GM19438 (cell line): ENCODE results near the gene AMACR.

ENCODE experiments used
- ATAC-seq: cut with Tn5 transposase; IDR thresholded peaks from one replicate; pipeline ENCODE4 v1.9.1; 2021; ENCODE audit warnings: low read depth; ENCODE audit not compliant: unreplicated experiment

AMACR gene

DNA sequence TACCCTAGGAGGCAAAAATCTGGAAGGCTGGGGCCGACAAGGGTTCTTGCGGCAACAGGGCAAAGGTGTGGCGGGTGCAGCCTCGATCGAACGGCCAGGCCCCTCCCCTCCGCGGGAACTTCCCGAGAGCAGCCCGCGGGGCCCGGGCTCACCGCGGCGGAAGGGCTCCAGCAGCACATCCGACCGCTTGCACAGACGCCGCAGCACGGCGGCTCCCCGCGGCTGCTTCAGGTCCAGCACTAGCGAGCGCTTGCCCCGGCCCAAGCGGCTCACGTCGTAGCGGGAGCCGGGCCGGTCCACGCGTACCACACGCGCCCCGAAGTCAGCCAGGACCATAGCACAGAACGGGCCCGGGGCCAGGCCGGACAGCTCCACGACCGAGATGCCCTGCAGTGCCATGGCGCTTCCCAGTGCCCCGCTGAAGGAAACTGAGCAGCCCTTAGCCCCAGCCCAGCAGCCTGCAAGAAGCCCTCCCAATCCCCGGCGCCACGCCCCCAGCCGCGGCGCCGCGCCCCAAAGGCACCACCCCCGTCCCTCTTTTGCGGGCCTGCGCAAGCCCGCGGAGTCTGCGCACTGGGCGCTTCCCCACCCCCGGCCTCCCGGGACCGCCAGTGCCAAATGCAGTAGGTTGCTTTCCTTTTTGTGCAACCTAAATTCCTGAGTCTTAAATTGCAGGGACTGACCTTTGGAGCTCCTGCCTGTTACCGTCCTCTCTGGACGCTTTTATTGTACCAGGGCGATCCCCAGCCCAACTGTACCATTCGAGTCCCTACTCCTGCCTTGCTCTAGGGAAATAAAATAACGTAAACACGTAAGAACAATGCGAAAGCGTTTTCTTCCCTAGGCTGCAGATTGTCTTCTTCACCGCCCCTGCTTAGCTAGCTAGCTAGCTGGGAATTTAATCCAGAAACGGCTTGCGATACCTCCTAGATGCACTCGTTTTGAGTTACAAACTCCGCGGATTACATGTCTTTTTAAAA is at the start of gene AMACR:
Gene AMACR, minus strand, starts transcription at position 430 of the 980 bp plus-strand sequence. Its CDS starts 31 bp downstream, at position 399.
- peak; percentile 94 for ATAC-seq

GRCh38 chr5:34057569-34057968 is 49.7 kb upstream of the AMACR start:
- no peak for ATAC-seq

GRCh38 chr5:34057118-34057517 is 49.3 kb upstream of the AMACR start:
- ATAC-seq = no peak

- no peak for ATAC-seq
Observed at GRCh38 chr5:34055667-34056066, 47.8 kb upstream of the AMACR start.

GRCh38 chr5:34054400-34054729 is 46.5 kb upstream of the AMACR start:
- no peak for ATAC-seq

DNA sequence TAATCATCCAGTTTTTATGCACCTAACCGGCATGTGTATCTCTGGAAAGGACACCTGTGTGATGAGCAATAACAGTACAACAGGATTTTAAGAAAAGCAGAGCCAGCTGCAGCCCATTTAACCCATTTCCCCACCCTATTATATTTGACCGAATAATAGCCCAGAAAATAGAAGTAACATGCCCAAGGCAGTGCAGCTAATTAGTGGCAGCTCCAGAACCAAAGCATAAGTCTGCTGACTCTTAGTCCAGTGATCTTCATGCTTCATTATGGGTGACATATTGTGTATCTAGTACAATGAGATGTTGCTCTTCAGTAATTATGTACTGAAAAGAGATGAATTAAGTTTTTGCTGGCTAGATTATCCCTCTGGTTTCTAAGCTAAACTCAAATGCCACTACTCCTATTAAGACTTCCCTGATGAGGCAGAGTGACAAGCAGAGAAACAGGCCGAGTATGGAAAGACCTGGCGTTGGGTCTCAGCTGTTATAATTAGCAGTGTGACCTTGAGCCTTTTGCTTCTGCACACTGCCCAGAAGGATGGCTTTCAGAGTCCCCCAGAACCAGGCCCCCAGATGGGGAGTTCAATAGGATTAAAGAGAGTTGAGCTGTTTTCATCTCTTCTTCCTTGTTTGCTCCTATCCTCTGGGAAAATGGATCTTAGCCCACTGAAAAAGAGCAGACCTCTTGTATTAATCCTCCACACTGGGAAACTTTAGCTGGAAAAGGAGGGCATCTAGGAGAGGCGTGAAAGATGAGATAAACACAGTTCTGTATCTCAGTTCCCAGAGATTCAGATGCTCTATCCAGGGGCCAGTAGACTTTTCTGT is 45.9 kb upstream of the AMACR start:
- no peak for ATAC-seq

- no peak for ATAC-seq
Observed at GRCh38 chr5:34053133-34053532, 45.3 kb upstream of the AMACR start.

DNA sequence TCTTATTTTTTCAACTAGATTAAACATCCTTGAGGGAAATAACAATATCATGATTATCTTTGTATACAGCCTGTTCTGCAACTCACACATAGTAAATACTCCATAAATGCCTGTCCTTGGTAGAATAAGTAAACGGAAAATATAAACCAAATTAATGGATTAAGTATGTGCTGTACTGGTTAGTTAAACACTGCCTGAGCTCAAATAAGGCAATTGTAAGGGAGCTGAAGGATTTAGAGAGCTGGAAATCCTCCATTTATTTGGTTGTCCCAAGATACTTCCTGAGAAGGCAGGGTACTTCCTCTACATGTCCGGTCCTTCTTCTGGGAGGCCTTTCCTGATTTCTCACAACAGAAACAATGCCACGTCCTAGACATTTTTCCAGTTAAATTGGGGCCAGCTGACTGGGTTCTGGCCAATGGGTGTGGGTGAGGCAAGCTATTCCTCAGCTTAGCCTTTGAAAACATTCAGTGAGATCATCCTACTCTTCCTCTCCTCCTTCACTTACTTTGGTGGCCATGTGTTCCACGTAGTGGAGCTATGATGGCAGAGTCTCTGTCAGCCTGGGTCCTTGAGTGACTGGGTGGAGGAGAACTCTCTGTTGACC is 43.6 kb upstream of the AMACR start:
- no peak for ATAC-seq

- no peak for ATAC-seq
Observed at GRCh38 chr5:34047774-34048572, 40.1 kb upstream of the AMACR start.

GRCh38 chr5:34047143-34047542 is 39.3 kb upstream of the AMACR start:
- ATAC-seq = no peak

- no peak for ATAC-seq
Observed at GRCh38 chr5:34045996-34046395, 38.1 kb upstream of the AMACR start.

DNA sequence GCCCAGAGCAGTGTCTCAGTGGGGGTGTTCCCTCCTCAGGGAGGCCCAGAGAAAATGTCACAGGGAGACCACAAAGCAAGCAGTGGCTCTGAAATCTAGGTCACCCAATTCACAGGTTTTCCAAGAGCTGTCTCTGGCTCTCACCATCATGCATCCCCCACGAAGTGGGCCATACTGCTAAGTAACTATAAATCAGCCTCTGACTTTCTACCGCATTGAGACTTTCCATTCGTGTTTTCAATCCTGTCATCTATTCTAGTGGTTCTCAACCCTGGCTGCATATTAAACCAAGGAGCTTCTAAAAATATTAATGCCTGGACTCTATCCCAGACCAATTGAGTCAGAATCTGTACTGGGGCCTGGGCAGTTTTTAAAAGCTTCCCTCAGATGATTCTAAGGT is 37.2 kb upstream of the AMACR start:
- no peak for ATAC-seq

GRCh38 chr5:34043099-34043876 is 35.4 kb upstream of the AMACR start, which contains the start of gene C1QTNF3:
Gene C1QTNF3 (minus strand): TSS chr5:34043213. CDS start chr5:34043125, 88 bp downstream.
- no peak for ATAC-seq

DNA sequence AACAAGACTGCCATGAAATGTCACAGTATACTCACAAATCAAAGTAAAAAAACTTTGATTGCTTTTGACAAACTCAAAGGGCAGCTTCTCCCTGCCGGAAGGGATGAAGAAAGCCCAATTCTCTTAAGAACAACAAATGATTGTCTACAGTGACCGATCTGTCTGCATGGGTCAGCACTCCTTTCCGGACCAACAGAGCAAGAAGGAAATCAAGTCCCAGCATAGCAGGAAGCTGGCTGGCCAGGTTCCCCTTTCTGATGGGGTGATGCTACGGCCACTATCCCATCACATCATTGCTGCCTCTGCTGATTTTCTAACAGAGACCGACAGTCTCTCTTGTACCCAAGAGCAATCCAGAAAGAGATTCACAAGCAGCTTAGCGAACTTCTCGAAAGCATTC is 34.5 kb upstream of the AMACR start:
- ATAC-seq = no peak

- no peak for ATAC-seq
Observed at GRCh38 chr5:34041247-34041972, 33.6 kb upstream of the AMACR start.

DNA sequence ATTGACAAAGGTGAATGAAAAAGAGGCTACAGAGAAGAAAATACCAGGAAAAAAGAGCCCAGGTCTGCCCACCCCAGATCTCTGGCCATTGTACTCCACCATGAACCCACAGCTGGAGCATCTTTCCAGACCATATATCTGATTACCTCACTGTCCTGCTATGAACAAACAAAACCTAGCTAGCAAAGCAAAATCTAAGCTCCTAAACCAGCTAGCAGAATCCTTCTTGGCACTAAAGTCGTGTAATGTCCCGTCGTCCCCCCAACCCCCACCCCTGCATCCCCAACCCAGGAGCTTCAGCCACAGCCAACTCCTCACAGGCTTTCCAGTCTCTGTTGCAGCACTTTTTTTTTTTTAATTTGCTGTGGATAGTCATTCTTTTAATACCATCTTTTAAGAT is 32.6 kb upstream of the AMACR start:
- ATAC-seq = no peak

DNA sequence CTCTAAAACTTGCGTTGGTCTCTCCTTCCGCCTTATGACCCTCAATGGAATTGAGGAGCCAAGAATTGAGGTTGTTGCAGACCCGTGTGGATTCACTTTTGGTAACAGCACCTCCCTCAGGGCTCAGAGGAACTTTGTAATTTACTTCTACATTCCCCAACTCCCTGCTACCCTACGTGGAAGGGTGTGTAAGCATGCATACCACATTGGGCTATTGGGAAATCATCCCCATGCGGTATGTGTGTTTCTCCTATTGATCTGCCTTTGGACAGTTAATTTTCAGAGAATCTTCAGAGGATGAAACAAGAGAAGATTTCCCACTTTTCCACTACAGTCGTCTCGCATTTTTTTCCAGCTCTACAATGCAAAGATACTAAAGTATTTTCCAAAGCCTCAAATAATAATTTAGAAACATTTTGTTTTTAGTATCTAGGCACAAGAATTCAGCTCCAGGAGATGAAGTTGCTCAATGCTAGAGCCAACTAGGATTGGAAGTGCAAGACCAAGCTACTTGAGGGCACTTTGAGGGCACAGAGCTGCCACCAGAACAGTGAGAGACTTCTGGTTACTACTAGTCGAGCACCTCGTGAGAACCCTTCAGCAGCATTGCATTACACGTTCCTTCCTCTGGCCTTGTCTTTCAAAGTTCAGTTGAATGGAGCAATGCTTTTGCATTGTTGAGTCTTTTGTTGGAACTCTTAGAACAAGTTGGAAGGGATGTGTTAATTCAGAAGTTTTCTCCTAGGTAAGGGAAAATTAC is 31.7 kb upstream of the AMACR start:
- ATAC-seq = no peak

DNA sequence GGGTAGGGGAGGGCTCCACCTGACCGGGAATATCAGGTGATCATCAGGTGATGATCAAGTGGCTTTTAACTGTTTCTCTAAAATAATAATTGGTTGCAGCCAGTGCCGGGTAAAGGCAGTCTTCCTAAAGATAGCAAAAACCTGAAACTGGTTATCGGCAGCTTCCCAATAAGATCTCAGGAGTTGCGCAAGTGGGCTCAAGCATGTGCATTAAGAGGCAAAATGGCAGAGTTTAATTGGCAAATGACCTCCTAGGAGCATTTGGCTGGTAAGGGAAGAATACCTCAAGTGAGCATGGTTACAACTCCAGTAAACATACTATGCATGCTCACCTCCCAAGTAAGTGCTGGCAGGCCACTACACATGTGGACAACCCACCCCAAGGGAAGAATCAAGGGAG is 31.0 kb upstream of the AMACR start:
- ATAC-seq = no peak
